Activated CD4-positive, alpha-beta T cell treated with anti-CD3 and anti-CD28 coated beads, Interleukin-2, amount 10 ng/mL, durations not matched to agents 24 days and 14 days (primary cell): ENCODE measurements around the gene PNISR. TPM values are rescaled to one million over a fixed set of nuclear protein-coding genes. Genes with fewer than 3 reads are reported as not detected.

Experiments
- DNase-seq: peaks from one replicate; pipeline ENCODE4 v3.0.0; 2022
- H3K27ac Mint-ChIP-seq: one replicate; pipeline ENCODE4 v1.8.0; 2022; ENCODE audit warnings: mild to moderate bottlenecking, mixed read lengths
- H3K27me3 Mint-ChIP-seq: one replicate; pipeline ENCODE4 v1.8.0; 2022; ENCODE audit warnings: mixed read lengths
- H3K36me3 Mint-ChIP-seq: one replicate; pipeline ENCODE4 v1.8.0; 2022; ENCODE audit warnings: low read depth, mild to moderate bottlenecking, mixed read lengths
- H3K4me1 Mint-ChIP-seq: one replicate; pipeline ENCODE4 v1.8.0; 2021; ENCODE audit warnings: mixed read lengths
- H3K4me3 Mint-ChIP-seq: one replicate; pipeline ENCODE4 v1.8.0; 2022; ENCODE audit warnings: mild to moderate bottlenecking, moderate library complexity, mixed read lengths
- H3K9me3 Mint-ChIP-seq: one replicate; pipeline ENCODE4 v1.8.0; 2021; ENCODE audit warnings: mixed read lengths
- intact Hi-C: fragments of 100-400 bp; cut with micrococcal nuclease; formaldehyde crosslinking; loops from one replicate; pipeline ENCODE4 v1.15.1; 2023
- total RNA-seq: library from RNA; stranded (reverse); gene quantifications from 2 replicates; pipeline ENCODE4 v1.2.3, GENCODE V29; 2022

Gene PNISR
- total RNA-seq, 1 donor from 2014 or later: 117 TPM

DNA sequence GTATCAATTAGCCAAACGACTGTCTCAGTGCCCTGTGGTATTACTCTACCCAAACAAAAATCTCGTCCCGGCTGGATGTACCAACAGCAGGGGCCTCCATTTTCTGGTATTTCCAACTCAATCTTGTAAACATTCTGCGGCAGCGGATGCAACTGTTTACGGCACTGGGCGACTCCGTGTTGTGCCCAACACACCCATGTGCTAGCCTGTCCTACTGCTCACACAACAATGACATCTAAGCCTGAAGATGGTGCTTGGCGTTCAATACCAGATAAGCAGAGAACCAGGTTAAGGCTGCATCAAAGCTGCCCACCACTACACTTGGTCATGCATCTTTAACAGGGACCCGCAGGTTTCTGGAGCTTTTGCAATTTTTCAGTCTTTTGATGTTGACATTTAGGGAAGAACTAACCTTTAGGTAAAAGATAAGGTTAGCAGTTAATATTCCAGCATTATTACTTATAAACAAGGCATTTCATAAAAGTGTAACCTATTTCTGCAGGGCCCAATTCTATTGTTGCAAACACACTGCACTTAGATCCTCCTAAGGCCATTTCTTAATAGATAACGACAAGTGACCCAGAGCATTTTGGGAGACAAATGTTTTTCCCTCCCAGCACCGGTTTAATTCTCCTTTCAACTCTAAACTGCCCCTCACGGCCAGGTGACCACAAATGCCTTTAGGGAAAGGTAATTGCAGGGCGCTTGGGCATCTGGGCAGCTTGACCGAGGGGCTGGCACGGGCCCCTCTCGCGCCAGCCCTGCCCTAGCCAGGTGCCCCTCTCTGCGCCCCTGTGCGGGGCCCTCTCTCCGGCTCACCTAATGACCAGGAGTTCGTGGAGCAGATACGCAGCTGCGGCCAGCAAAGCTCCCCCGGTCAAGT, 76.6 kb downstream of the PNISR start:
- DNase-seq: no peak
- Mint-ChIP-seq H3K27ac (no peak overlapping the region), H3K4me3 (peak overlapping the region; percentile 54), H3K27me3 (peaks cover 63% of the 10 kb centered on the region), H3K36me3 (no peaks in the 10 kb centered on the region), H3K9me3 (no peaks in the 10 kb centered on the region), H3K4me1 (peaks cover 2% of the 10 kb centered on the region)
- intact Hi-C loops: no loop called here

Other genes starting within 250 kb of the PNISR start
- gene FAXC, start 75.6 kb downstream of the PNISR start, total RNA-seq: not detected in 2 replicates
- gene COQ3, start 31.1 kb downstream of the PNISR start, total RNA-seq: 13.4 and 14.4 TPM in 2 replicates
- 17.9 and 21.8 TPM in 2 replicates for gene USP45, start 90.1 kb upstream of the PNISR start, total RNA-seq
- gene CCNC, start 143.4 kb upstream of the PNISR start, total RNA-seq: 49.6 and 56.0 TPM in 2 replicates
- 0.05 TPM in 1 of 2 replicates, not detected in the other for gene PRDM13, start 181.5 kb upstream of the PNISR start, total RNA-seq